Activated CD4-positive, alpha-beta T cell treated with anti-CD3 and anti-CD28 coated beads, Interleukin-2, amount 50 U/mL, for 4 hours (primary cell): ENCODE results near the gene ALG14.
"Not testable (repeated sequence)": the region's sequence is repeated elsewhere in the genome, so short reads cannot be mapped to it uniquely, and the experiment has no call there.

Experiments
- DNase-seq, 2 experiments: peaks; one replicate each; pipeline ENCODE4 v3.0.0-alpha.2; 2020

Gene ALG14

DNA sequence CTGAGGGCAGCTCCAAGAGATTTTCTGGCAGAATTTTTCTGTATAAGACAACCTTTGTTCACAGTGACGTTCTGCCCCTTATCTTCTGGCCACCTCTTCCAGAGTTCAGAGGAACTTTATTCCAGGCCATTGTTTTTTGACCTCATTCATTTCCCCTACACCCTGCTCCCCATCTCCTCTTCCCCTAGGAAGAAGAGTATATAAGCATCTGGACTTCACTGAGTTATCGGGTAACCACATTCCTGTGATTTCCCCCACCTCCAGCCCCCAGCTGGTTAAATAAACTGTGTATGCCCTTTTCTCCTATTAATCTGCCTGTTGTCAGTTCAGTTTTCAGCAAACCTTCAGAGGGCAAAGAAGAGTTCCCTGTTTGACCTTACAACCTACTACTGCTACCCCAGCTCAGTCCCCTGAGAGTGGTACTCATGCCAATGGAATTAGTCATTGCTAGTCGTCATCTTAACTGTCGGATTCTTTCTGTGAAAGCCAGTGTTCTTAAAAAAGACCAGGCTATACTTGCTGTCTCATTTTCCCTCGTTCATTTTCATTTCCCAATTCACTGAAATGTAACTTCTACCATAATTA, 14.3 kb upstream of the ALG14 start:
- no peak for DNase-seq

DNA sequence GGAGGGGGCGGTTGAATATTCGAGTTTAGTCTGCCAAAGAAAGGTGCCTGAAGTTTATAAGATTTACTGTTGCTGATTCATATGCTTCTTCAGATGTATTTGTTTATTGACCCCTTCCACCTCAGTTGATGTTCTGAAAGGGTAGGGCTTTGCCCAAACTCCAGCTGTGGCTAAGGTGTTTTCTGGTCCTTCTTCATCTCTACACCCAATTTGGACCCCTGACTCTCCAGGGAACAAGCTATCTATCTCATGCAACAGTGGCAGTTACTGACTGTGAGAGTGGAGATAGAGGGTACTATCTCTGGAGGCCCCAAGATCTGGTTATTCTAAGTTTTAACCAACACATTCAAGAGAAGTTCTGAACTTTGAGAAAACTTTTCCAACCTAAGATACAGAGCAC, 12.6 kb upstream of the ALG14 start:
- no peak for DNase-seq

DNA sequence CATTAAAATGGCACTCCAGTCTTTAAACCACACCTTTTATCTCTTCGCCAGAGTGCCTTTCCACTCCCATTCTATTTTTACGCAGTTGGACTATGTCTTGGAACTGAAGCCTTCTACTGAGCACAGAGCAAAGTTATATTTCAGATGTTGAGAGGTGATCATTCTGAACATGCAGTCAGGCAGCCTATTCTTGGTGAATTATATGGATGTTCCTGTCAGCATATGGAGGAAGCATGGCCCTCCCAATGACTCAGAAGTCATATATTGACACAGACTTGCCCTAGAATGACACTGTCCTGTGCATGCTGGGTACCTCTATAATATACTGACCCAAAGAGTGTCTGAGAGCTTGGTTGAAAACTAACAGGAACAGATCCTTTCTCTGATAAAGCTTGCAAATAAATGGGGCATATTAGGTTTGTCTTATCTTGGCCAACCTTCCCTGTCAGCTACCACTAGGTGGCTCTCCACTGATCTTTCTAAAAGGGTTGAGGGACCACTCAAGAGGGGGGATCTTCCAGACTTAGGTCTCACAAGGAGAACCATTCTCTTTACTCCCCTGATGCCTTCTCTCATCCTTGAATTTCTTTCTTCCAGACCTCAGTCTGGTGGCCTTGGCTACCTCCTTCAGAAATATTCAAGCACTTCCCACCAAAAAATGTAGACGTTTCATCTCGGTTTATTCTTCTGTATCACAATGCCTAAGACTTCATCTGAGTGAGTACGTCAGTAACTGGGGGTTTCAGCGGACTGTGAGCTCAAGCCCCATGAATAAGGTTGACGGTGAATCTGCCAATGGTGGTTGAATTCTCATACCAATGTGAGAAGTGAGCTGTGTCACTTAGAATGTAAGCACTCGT, 11.8 kb upstream of the ALG14 start:
- peak; percentile 2 to 6 for DNase-seq

DNA sequence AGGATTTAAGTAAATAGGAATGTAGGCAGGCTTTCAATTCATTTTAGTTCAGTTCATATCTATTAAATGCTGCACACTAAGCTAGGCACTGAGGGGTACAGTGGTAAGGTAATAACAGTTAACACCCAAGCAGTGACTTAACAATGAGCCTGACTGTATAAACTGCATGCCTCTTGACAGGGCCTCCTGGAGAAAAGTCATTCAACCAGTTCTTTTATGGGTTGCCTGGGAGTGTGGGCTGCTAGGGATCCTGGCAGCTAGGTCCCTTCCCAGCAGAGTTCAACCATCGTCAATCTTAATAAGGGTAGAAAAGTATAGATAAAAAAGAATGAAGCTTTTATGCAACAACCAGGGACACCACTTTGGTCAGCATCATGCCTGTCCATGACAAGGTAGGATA, 8.1 kb upstream of the ALG14 start:
- DNase-seq: no peak

DNA sequence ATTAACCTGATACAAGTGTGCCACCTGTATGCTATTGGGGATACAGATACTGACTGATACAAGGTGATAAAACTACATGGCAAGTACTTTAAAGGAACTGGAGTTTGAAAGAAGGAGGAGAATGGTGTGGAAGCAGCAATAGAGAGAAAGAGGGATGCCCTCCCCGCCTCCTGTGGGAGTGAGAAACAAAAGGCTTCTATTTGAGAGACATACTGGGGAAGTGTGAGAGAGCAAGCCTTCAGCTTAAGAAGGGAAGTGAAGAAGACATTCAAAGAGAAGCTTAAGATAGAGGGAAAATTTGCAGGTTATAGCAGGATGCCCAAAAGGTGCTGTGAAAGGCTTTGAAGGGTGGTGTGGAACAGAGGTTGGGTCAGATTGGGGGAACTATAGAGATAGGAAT, 7.7 kb upstream of the ALG14 start:
- no peak for DNase-seq

DNA sequence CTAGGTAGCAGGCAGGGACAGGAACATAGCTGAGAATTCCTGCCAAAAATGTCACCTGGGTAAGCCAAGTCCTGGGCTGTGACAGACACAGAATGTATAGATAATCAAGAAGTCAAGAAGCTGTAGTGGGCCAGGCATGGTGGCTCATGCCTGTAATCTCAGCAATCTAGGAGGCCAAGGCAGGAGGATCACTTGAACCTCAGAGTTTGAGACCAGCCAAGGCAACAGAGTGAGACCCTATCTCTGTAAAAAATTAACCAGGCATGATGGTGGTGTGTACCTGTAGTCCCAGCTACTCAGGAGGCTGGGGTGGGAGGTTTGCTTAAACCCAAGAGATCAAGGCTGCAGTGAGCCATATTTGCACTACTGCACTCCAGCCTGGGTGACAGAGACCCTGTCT, 3.3 kb upstream of the ALG14 start:
- no peak for DNase-seq

DNA sequence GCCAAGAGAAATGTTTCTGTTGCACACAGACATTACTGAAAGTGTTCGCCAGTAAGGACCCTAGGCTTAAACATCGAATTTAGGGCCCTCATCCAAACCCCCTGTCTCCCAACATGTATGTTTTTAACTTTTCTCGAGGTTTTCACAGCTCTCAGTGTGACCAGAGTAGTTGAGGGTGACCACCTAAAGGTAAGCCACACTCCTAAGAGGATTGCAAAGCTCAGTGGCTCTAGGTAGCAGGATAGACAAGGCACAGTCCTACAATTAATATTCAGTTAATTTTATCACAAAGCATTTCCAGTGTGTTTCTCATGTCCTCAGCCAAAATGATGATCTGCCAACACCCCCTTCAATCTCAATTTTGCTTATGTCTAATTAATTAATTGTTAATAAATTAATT, 695 bp upstream of the ALG14 start:
- no peak for DNase-seq

DNA sequence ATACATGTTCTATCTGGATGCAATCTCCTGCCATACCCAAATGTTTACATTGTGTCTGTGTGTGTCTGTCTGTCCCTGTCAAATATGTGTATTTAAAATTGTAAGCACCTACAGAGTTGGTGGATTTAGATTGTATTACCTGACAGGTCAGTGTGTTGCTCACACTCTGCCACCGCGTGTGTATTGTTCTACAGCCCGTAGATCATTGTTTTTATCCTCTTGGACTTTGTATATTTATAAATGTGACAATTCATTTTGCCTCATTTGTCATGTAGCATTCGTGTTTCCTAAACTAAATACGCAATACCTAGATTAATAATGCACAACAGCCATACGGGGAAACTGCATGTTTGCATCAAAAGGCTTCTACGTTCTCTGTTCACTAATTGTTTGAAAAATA, 634 bp downstream of the ALG14 start:
- no peak for DNase-seq

DNA sequence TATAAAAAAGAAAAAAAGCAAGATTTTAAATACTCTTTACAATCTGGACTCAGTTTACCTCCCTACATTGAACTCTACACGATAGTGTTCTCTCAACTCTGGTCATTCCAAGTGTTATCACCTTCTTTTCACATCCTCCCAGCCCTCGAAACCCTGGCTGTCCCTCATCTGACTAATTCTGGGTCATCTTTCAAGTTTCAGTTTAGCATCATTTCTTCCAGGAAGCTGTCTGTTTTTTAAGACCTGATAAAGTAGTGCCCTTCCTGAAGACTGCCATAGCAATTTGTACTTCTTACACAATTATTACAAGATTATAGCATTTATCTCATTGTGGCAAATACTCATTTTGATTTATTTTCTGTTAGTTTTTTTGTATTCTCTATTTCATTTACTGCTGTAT, 1.2 kb downstream of the ALG14 start:
- DNase-seq: no peak

DNA sequence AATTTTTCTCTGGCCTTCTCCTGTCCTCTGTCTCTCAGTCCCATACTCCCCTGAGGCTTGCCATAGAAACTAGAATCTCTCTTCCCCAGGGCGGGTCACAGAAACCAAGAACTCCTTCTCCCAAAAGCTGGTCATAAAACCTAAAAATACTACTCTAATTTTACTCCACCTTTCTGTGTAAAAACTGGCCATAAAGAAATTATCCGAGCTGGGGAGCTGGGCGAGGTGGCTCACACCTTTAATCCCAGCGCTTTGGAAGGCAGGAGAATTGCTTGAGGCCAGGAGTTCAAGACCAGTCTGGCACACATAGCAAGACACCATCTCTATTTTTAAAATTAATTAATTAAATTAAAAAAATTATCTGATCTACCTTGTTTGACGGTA, 3.0 kb downstream of the ALG14 start:
- DNase-seq: no peak

DNA sequence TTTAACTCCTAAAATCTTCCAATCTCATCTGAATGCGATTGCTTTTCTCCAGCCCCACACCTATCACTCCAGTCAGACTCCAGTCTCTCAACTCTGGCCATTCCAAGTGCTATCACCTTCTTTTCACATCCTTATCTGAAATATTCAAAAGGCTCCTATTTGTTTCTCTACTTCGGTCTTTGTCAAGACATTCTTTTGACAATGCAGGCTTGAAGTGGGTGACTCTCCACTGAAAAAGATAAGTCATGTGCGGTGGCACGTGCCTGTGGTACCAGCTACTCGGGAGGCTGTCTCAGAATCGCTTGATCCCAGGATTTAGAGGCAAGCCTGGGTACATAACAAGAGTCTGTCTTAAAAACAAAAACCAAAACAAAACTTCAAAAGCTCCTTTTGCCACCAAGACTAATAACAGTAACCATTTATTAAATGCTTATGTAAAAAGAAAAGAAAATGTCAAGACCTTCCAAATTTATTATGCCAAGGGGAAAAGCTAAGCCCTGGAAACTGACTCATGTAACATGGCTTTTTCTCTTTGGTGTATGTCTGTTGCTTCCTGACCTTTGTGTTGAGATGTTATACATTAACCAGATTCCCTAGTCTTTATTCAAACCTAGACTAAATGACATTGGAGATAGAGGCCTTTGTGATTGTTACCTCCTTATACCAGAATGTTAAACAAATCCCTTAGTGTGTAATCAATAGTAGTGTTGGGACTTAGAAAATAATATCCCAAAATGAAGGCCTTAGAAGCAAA, 3.6 kb downstream of the ALG14 start:
- no peak for DNase-seq

DNA sequence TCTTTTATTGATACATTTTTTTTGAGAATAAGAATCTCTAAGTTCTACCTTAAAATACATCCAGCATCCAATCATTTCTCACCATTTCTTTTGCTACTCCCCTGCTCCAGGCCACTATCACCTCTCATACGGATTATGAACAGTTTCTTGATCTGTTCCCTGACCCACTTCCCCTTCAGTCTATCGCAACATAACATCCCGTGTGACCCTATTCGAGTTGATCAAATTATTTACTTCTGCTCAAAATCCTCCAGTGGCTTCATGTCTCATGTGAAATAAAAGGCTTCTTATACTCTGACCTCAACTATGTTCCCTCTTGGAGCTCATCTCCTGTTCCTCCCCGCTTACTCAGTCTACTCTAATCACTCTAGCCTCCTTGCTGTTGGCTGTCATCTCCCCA, 5.2 kb downstream of the ALG14 start:
- DNase-seq: no peak

DNA sequence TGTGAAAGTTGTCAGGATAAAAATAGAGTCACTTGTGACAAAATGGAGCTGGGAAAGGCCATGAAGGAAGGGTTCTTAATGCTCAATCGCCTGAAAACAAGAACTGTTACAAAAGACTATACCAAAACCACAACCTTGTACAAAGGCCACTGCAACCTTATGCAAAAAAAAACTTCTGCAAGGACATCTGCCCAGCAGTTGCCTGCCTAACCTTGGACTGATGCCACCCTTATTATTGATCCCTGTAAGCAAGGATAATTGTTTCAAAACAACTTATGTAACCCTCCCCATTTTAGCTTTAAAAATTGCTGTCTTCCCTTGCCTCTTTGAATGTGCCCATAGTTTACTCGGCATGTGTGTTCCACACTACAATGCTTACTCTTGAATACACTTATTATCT, 5.7 kb downstream of the ALG14 start:
- no peak for DNase-seq

DNA sequence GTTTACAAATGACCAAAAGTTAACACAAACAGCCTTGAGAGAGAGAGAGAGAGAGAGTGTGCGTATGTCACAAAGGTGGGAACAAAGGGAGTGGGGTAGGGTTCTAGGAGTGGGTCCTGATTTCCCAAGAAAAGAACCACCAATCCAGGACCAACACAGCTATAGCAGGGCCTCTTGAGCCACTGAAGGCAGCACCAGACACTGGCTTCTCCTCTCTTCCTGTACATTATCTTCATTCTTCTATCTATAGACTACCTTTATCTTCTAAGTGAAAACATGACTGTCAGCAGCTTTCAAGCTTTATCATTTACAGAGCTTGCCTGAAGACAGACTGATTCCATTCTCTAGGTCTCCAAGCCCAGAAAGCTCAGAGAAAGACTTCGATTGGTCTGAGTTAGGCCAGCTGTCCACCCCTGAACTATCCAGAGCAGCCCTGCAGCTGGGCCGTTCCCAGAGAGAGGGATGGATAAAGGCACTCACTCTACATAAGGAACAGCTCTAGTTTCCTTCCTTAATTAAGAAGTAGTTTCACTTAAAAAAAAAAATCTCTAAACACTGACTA, 11.2 kb downstream of the ALG14 start:
- DNase-seq: no peak

DNA sequence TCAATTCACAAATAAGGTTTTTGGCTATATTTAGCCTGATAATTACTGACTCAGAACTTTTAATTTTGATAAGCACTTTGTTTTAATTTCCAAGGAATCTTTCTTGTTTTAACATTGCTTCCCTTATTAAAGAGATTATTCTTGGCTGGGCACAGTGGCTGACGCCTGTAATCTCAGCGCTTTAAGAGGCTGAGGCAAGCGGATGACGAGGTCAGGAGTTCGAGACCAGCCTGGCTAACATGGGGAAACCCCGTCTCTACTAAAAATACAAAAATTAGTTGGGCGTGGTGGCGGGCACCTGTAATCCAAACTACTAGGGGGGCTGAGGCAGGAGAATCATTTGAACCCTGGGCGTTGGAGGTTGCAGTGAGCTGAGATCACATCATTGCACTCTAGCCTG, 13.8 kb downstream of the ALG14 start:
- no peak for DNase-seq

DNA sequence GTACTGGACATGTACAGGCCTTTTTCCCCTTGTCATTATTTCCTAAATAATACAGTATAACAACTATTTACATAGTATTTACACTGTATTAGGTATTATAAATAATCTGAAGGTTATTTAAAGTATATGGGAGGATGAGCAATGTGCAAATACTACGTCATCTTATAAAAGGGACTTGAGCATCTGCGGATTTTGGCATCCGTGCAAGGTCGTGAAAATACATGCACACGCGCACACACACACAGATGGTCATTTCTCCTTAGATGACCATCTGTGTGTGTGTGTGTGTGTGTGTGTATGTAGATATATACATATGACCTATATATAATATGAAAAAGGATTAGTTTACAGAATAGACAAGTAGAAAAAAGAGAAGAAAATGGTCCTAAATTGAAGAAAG, 15.4 kb downstream of the ALG14 start:
- no peak for DNase-seq

DNA sequence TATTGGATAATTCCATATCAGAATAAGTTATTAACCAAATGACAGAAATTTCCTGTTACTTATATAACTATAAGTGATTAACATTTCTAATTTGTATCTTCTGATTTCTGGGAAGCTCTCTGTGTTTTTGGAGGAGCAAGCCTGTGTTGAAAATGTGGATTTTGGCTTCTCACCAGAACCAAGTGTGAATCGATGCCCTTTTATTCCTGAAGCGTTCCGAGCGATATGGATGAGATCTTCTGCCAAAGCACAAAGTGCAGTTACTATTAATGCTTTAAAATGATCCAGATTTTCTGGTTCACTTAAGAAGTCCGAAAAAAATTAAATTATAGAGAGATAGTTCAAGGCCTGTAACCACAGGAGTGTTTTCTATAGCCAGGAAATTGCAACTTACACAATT, 22.8 kb downstream of the ALG14 start:
- no peak for DNase-seq

DNA sequence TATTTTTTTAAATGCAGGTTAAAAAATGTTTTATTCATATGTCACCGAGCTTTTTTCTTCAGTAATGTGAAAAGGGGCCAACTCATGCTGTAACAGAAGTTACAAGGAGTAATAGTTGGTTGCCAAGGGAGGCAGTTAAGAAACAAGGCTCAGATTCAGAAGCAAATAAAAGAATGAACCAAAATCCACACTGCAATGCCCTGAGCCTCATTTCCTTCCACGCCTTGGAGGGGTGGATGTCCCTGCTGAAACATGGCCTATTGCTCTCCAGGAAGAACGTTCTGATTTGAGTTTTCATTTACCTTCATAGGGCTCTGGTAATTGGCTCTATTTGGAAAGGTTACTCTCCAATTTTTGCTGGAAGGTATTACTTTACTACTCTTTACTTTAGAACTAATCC, 24.4 kb downstream of the ALG14 start:
- no peak for DNase-seq

DNA sequence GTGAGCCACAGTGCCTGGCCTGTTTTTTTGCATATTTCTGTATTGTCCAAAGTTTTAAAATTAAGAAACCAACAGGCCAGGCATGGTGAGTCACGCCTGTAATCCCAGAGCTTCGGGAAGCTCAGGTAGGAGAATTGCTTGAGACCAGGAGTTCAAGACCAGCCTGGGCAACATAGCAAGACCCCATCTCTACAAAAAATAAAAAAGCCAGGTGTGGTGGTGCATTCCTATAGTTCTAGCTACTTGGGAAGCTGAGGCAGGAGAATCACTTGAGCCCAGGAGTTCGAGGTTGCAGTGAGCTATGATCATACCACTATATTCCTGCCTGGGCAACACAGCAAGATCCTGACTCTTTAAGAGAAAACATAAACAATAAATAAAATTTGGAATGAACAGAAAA, 25.1 kb downstream of the ALG14 start:
- not testable (repeated sequence) for DNase-seq

DNA sequence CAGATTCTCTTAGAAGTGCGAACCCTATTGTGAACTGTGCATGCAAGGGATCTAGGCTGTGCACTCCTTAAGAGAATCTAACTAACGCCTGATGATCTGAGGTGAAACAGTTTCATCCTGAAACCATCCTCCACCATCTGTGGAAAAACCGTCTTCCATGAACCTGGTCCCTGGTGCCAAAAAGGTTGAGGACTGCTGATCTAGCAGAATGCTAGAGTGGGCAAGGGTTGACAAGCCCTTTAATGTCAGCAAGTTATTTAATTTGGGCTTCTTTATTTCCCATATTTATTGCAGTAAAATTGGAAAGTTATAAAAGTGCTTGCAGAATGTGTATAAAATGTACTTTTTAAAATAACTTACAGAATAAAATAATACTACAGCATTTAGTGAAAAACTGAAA, 26.4 kb downstream of the ALG14 start:
- DNase-seq: no peak

DNA sequence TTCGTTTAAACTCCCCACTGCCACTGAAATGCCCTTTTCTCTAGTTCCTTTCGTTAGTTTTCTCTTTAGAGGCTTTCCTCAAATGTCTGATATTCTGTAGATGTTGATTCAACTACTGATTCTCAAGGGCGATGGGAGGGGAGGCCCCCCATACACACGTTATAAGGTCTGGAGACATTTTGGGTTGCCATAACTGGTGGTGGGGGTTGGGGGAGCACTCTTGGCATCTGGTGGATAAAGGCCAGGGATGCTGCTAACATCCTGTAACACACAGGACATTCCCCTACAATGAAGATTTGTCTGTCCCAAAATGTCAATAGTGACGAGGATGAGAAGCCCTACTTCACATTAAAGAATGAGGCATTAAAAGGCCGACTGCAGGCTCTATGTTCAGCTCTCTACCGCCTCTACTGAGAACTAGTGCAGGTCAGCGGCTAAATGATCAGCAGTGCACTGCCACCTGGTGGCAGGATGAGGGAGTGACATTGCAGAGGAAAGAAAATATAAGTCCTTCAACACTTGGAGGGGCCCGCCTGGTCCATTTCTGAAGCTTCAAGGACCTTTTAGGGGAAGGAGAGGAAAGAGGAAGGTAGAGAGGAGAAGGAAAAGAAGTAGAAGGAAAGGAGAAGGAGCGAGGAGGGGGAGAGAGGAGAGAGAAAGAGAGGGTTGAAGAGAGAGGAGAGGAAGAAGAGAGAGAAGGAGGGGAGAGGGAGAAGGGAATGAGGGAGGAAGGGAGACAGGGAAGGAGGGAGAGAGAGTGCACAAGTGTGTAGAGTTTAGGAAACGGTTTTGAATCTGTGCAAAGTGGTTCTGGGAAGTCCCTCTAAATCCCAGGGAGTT, 29.4 kb downstream of the ALG14 start:
- peak; percentile 66 to 70 for DNase-seq

DNA sequence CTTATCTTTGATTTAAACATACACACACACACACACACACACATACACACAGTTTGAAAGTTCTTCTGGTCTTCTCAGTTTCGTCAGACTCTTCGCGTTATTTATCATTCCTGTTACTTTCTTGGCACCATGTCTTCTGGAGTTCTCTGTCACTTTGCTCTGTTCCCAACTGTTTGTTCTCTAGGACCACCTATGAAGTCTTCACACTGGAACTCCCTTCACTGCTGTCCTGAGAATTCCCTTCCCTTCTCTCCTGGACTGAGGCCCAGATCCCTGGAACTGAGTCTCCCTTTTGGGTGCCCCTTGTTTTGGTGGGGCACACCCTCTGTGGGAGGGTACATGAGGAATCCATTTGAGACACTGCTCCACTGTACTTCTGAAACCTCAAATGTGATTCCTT, 30.5 kb downstream of the ALG14 start:
- DNase-seq: no peak
